GM23248 (cell line): ENCODE measurements around the gene CDK15.

Source experiments
- EZH2 ChIP-seq: fragments of 200-600 bp; sonication (generic); IDR thresholded peaks from 2 replicates; pipeline ENCODE4 v1.6.1; 2018; ENCODE audit warnings: antibody characterized with exemption, mild to moderate bottlenecking; ENCODE audit not compliant: insufficient read depth, poor library complexity, severe bottlenecking
- EZH2phosphoT487 ChIP-seq: fragments of 200-600 bp; sonication (generic); IDR thresholded peaks from 2 replicates; pipeline ENCODE4 v1.6.1; 2018; ENCODE audit warnings: antibody characterized with exemption, moderate library complexity, mild to moderate bottlenecking, low read depth; ENCODE audit not compliant: insufficient read depth

DNA sequence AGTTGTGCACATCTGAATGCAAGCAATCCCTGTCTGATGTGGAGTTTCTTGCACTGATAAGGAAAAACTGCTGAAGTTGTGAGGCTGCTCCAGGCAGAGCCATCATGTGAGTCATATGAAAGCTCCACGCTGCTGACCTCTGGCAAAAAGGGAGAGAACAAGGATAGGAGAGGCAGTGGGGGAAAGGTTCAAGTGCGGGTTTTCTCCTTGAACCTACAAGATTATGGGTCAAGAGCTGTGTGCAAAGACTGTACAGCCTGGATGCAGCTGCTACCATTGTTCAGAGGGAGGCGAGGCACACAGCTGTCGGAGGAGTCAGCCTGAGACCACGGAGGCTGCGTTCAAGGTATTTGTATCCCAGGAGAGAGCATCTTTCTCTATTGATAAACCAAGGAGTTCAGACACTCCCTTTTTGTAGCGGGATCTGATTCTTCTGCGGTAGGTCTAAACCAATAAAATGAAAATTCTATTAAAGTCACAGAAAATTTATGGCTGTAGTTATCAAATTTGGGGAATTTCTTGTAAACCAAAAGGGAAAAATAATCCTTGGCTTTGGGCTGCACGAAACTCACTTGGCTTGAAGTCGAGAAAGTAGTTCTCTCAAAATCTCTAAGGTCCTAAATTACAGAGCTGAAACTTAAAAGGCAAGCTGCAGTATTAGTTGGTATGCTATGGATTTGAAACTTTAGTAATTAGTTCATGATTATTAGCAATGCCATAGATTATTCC lies at the start of gene CDK15:
- TF ChIP-seq EZH2 = no peak
- no peak for TF ChIP-seq EZH2phosphoT487
